Activated T-cell treated with anti-CD3 and anti-CD28 coated beads, Interleukin-2, amount 50 U/mL, for 72 hours (primary cell): ENCODE results near the gene SPATA22. TPM values are rescaled to one million over a fixed set of nuclear protein-coding genes. Genes with fewer than 3 reads are reported as not detected.
"Not testable (repeated sequence)": the region's sequence is repeated elsewhere in the genome, so short reads cannot be mapped to it uniquely, and the experiment has no call there.

ENCODE experiments used
- ATAC-seq, 2 donors: fragments of 150-1000 bp; cut with Tn5 transposase; replicated peaks in 1 of 2; 2 replicates each; pipeline ENCODE4 v1.10.0; 2021; ENCODE audit warnings: moderate library complexity in 2 of 2, mild to moderate bottlenecking in 1 of 2
- DNase-seq, 2 donors: peaks; one replicate each; pipeline ENCODE4 v3.0.0; 2021 to 2022; ENCODE audit warnings: mixed read lengths in 1 of 2
- H3K27ac Mint-ChIP-seq: one replicate; pipeline ENCODE4 v1.8.0; 2022; ENCODE audit warnings: mild to moderate bottlenecking, moderate library complexity, mixed read lengths
- H3K27me3 Mint-ChIP-seq: one replicate; pipeline ENCODE4 v1.8.0; 2022; ENCODE audit warnings: low read depth, mixed read lengths
- H3K36me3 Mint-ChIP-seq, 2 donors: one replicate each; pipeline ENCODE4 v1.8.0; 2022; ENCODE audit warnings: mixed read lengths in 2 of 2, mild to moderate bottlenecking in 1 of 2; ENCODE audit not compliant: insufficient read depth in 2 of 2
- H3K4me1 Mint-ChIP-seq: one replicate; pipeline ENCODE4 v1.8.0; 2022; ENCODE audit warnings: low read depth, mixed read lengths
- H3K4me3 Mint-ChIP-seq, 2 donors: one replicate each; pipeline ENCODE4 v1.8.0; 2022; ENCODE audit warnings: mild to moderate bottlenecking in 2 of 2, mixed read lengths in 2 of 2, moderate library complexity in 2 of 2
- H3K9me3 Mint-ChIP-seq, 2 donors: one replicate each; pipeline ENCODE4 v1.8.0; 2022; ENCODE audit warnings: mixed read lengths in 2 of 2
- total RNA-seq, 2 donors: library from RNA; stranded (reverse); gene quantifications; one replicate each; pipeline ENCODE4 v1.2.3, GENCODE V29; 2022

The SPATA22 gene
- total RNA-seq, 2 donors from 2014 or later: 0.37 TPM; not detected in 1

- no peaks in the 10 kb centered on the region for H3K4me1 Mint-ChIP-seq
- H3K36me3 Mint-ChIP-seq: no peaks in the 10 kb centered on the region
- ATAC-seq: no peak
- H3K27ac Mint-ChIP-seq: no peak overlapping the region
- H3K9me3 Mint-ChIP-seq: peaks cover 0 to 2% of the 10 kb centered on the region in 2 donors
- DNase-seq: no peak
- H3K27me3 Mint-ChIP-seq: peaks cover 9% of the 10 kb centered on the region
- no peak overlapping the region for H3K4me3 Mint-ChIP-seq
Measured at GRCh38 chr17:3502466-3502865, 30.8 kb upstream of the SPATA22 start.

- ATAC-seq: no peak
- Mint-ChIP-seq H3K27me3 (peaks cover 6% of the 10 kb centered on the region), H3K27ac (no peak overlapping the region)
Measured at GRCh38 chr17:3501344-3501743, 29.7 kb upstream of the SPATA22 start.

GRCh38 chr17:3497101-3497500, 25.5 kb upstream of the SPATA22 start:
- no peaks in the 10 kb centered on the region for H3K36me3 Mint-ChIP-seq
- no peak overlapping the region for H3K27ac Mint-ChIP-seq
- H3K9me3 Mint-ChIP-seq: peaks cover 0 to 2% of the 10 kb centered on the region in 2 donors
- no peaks in the 10 kb centered on the region for H3K4me1 Mint-ChIP-seq
- H3K4me3 Mint-ChIP-seq: no peak overlapping the region
- DNase-seq (no peak), ATAC-seq (no peak)
- H3K27me3 Mint-ChIP-seq: peaks cover 4% of the 10 kb centered on the region

More at GRCh38 chr17:3501344-3501743, 29.7 kb upstream of the SPATA22 start:
- no peak overlapping the region for H3K4me3 Mint-ChIP-seq
- no peaks in the 10 kb centered on the region for H3K36me3 Mint-ChIP-seq
- peaks cover 0 to 2% of the 10 kb centered on the region in 2 donors for H3K9me3 Mint-ChIP-seq
- no peak for DNase-seq
- H3K4me1 Mint-ChIP-seq: no peaks in the 10 kb centered on the region

GRCh38 chr17:3485481-3486068, 14.0 kb upstream of the SPATA22 start:
- Mint-ChIP-seq H3K4me1 (no peaks in the 10 kb centered on the region), H3K27ac (no peak overlapping the region), H3K36me3 (no peaks in the 10 kb centered on the region), H3K27me3 (peaks cover 38% of the 10 kb centered on the region), H3K9me3 (no peaks in the 10 kb centered on the region), H3K4me3 (no peak overlapping the region)
- ATAC-seq: no peak
- no peak for DNase-seq

GRCh38 chr17:3482852-3483251, 11.2 kb upstream of the SPATA22 start:
- Mint-ChIP-seq H3K4me3 (no peak overlapping the region), H3K4me1 (no peaks in the 10 kb centered on the region), H3K9me3 (no peaks in the 10 kb centered on the region), H3K27me3 (peaks cover 38% of the 10 kb centered on the region), H3K27ac (no peak overlapping the region), H3K36me3 (no peaks in the 10 kb centered on the region)
- no peak for ATAC-seq
- no peak for DNase-seq

- Mint-ChIP-seq H3K36me3 (no peaks in the 10 kb centered on the region), H3K4me3 (no peak overlapping the region), H3K9me3 (no peaks in the 10 kb centered on the region), H3K27ac (no peak overlapping the region), H3K27me3 (peaks cover 23% of the 10 kb centered on the region), H3K4me1 (no peaks in the 10 kb centered on the region)
- DNase-seq (no peak), ATAC-seq (no peak)
Measured at GRCh38 chr17:3479988-3480387, 8.4 kb upstream of the SPATA22 start.

GRCh38 chr17:3475812-3476610, 4.4 kb upstream of the SPATA22 start, which contains the start of gene ASPA:
Gene ASPA (plus strand): TSS chr17:3475997. CDS start chr17:3476160, 163 bp downstream.
- peaks cover 13% of the 10 kb centered on the region for H3K27me3 Mint-ChIP-seq
- no peak for ATAC-seq
- H3K4me3 Mint-ChIP-seq: peak within 1 kb of the TSS; percentile 35 to 49
- no peaks in the 10 kb centered on the region for H3K9me3 Mint-ChIP-seq
- DNase-seq: no peak
- no peaks in the 10 kb centered on the region for H3K4me1 Mint-ChIP-seq
- H3K36me3 Mint-ChIP-seq: no peaks in the 10 kb centered on the region
- no peak within 1 kb of the TSS for H3K27ac Mint-ChIP-seq

- ATAC-seq (no peak), DNase-seq (no peak)
- Mint-ChIP-seq H3K27ac (no peak overlapping the region), H3K36me3 (no peaks in the 10 kb centered on the region), H3K4me3 (no peak overlapping the region), H3K9me3 (no peaks in the 10 kb centered on the region), H3K27me3 (peaks cover 13% of the 10 kb centered on the region), H3K4me1 (no peaks in the 10 kb centered on the region)
Measured at GRCh38 chr17:3475251-3475685, 3.6 kb upstream of the SPATA22 start.

GRCh38 chr17:3474212-3474611, 2.6 kb upstream of the SPATA22 start:
- Mint-ChIP-seq H3K4me3 (no peak overlapping the region), H3K27me3 (peaks cover 6% of the 10 kb centered on the region), H3K4me1 (no peaks in the 10 kb centered on the region), H3K9me3 (no peaks in the 10 kb centered on the region), H3K36me3 (no peaks in the 10 kb centered on the region), H3K27ac (no peak overlapping the region)
- DNase-seq (no peak), ATAC-seq (no peak)

GRCh38 chr17:3472137-3472536, 518 bp upstream of the SPATA22 start:
- DNase-seq (no peak), ATAC-seq (no peak)
- no peaks in the 10 kb centered on the region for H3K9me3 Mint-ChIP-seq
- no peak overlapping the region for H3K4me3 Mint-ChIP-seq
- no peaks in the 10 kb centered on the region for H3K4me1 Mint-ChIP-seq
- no peaks in the 10 kb centered on the region for H3K36me3 Mint-ChIP-seq
- H3K27ac Mint-ChIP-seq: no peak overlapping the region
- no peaks in the 10 kb centered on the region for H3K27me3 Mint-ChIP-seq

GRCh38 chr17:3469529-3469928, 2.1 kb downstream of the SPATA22 start:
- Mint-ChIP-seq H3K9me3 (no peaks in the 10 kb centered on the region), H3K27ac (no peak overlapping the region), H3K36me3 (no peaks in the 10 kb centered on the region), H3K4me1 (no peaks in the 10 kb centered on the region), H3K4me3 (no peak overlapping the region), H3K27me3 (peaks cover 9% of the 10 kb centered on the region)
- ATAC-seq: no peak
- DNase-seq: no peak

GRCh38 chr17:3466355-3466754, 5.3 kb downstream of the SPATA22 start:
- H3K27ac Mint-ChIP-seq, ATAC-seq, H3K9me3 Mint-ChIP-seq, H3K27me3 Mint-ChIP-seq, H3K36me3 Mint-ChIP-seq, H3K4me3 Mint-ChIP-seq, H3K4me1 Mint-ChIP-seq, DNase-seq: not testable (repeated sequence)

- DNase-seq (no peak), ATAC-seq (no peak)
- Mint-ChIP-seq H3K27ac (no peak overlapping the region), H3K4me3 (no peak overlapping the region), H3K36me3 (no peaks in the 10 kb centered on the region), H3K9me3 (no peaks in the 10 kb centered on the region), H3K4me1 (no peaks in the 10 kb centered on the region), H3K27me3 (peaks cover 6% of the 10 kb centered on the region)
Measured at GRCh38 chr17:3448059-3448665, 23.5 kb downstream of the SPATA22 start.
